PC-3 (cell line): ENCODE results near the gene PAOX.

Source experiments
- CTCF ChIP-seq: fragments of 300-600 bp; sonication (generic); conservative IDR thresholded peaks from 2 replicates; pipeline ENCODE4 v1.5.1; 2017; ENCODE audit warnings: antibody characterized with exemption, low read depth, mild to moderate bottlenecking, low read length
- EZH2 ChIP-seq: fragments of 300-600 bp; sonication (generic); IDR thresholded peaks from one replicate; pipeline ENCODE4 v1.6.1; 2017; ENCODE audit warnings: antibody characterized with exemption, mild to moderate bottlenecking, low read length; ENCODE audit not compliant: unreplicated experiment
- EZH2phosphoT487 ChIP-seq: fragments of 300-600 bp; sonication (generic); IDR thresholded peaks from 2 replicates; pipeline ENCODE4 v1.6.1; 2018; ENCODE audit warnings: mild to moderate bottlenecking, antibody characterized with exemption, low read length, borderline replicate concordance

GRCh38 chr10:133379152-133379800 is at the start of gene PAOX:
- TF ChIP-seq EZH2phosphoT487 (no peak), CTCF (no peak), EZH2 (no peak)
